ENCODE results near the gene MYD88.

DNA sequence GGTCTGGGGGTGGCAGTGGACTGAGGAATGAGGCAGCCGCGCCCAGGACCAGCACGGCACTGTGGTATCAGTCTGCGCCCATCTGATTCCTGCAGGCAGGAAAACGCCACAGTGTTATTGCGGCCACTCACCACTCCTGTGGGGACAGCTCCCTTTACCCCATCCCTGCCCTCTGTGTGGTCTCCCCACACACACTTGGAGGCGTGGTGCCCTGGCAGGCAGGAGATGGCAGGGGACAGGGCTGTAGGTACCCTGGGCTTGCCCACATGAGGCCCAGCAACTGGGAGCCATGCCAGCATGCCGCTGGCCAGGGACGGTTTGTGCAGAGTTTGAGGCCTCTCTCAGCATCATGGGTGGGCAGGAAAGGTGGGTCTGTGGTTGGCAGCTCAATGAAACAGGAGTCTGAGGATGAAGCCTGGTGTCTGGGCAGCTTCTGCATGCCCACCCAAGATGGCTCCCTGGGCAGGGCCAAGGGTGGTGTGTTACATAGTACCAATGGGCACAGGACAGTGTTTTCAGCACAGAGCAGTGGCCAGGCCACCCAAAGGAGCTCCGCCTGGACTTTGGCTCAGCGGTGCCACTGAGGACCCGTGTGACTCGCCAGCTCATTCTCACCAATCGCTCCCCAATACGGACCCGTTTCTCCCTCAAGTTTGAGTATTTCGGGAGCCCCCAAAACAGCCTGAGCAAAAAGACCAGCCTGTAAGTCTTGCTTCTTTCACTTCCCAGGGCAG lies 28.7 kb upstream of the MYD88 start:
- TF ChIP-seq EP300 (IDR thresholded peaks at IDR 0.05; ENCODE audit: borderline replicate concordance) (no peak), NFIC (IDR thresholded peaks at IDR 0.05) (no peak), YY1 (IDR thresholded peaks at IDR 0.05; ENCODE audit: low read depth) (no peak), RAD21 (IDR thresholded peaks at IDR 0.05; ENCODE audit: low read depth) (no peak), ZBTB7A (IDR thresholded peaks at IDR 0.05; ENCODE audit: low read depth) (no peak), FOXM1 (IDR thresholded peaks at IDR 0.05; ENCODE audit: borderline replicate concordance, low read depth) (no peak), TAF1 (IDR thresholded peaks at IDR 0.05; ENCODE audit: low read depth) (no peak), CEBPB (IDR thresholded peaks at IDR 0.05) (no peak)
- TF ChIP-seq, protein P1, sequence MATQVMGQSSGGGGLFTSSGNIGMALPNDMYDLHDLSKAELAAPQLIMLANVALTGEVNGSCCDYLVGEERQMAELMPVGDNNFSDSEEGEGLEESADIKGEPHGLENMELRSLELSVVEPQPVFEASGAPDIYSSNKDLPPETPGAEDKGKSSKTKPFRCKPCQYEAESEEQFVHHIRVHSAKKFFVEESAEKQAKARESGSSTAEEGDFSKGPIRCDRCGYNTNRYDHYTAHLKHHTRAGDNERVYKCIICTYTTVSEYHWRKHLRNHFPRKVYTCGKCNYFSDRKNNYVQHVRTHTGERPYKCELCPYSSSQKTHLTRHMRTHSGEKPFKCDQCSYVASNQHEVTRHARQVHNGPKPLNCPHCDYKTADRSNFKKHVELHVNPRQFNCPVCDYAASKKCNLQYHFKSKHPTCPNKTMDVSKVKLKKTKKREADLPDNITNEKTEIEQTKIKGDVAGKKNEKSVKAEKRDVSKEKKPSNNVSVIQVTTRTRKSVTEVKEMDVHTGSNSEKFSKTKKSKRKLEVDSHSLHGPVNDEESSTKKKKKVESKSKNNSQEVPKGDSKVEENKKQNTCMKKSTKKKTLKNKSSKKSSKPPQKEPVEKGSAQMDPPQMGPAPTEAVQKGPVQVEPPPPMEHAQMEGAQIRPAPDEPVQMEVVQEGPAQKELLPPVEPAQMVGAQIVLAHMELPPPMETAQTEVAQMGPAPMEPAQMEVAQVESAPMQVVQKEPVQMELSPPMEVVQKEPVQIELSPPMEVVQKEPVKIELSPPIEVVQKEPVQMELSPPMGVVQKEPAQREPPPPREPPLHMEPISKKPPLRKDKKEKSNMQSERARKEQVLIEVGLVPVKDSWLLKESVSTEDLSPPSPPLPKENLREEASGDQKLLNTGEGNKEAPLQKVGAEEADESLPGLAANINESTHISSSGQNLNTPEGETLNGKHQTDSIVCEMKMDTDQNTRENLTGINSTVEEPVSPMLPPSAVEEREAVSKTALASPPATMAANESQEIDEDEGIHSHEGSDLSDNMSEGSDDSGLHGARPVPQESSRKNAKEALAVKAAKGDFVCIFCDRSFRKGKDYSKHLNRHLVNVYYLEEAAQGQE (IDR thresholded peaks at IDR 0.05; ENCODE audit: low read depth) = no peak
- TF ChIP-seq, protein P2, sequence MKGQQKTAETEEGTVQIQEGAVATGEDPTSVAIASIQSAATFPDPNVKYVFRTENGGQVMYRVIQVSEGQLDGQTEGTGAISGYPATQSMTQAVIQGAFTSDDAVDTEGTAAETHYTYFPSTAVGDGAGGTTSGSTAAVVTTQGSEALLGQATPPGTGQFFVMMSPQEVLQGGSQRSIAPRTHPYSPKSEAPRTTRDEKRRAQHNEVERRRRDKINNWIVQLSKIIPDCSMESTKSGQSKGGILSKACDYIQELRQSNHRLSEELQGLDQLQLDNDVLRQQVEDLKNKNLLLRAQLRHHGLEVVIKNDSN (IDR thresholded peaks at IDR 0.05) = no peak
- TF ChIP-seq, protein P3, sequence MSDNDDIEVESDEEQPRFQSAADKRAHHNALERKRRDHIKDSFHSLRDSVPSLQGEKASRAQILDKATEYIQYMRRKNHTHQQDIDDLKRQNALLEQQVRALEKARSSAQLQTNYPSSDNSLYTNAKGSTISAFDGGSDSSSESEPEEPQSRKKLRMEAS (IDR thresholded peaks at IDR 0.05) = no peak
